HCT116 (cell line): ENCODE measurements around the gene TPT1. TPM values are rescaled to one million over a fixed set of nuclear protein-coding genes. Genes with fewer than 3 reads are reported as not detected.

Experiments used
- ATAC-seq: fragments of 200-7000 bp; cut with Tn5 transposase; 2 replicates; pipeline ENCODE4 v1.9.1; 2020; ENCODE audit warnings: mild to moderate bottlenecking, moderate library complexity
- BruUV-seq: library from RNA; stranded (reverse); fragments of 400-500 nt; replicated peaks from 2 replicates; lab custom pipeline; 2021; lab: Mats Ljungman, UMichigan
- CTCF ChIA-PET: fragments of 300-600 bp; sonication (Branson Sonifier 250); formaldehyde crosslinking; loops from one replicate; lab custom pipeline; 2021; ENCODE audit warnings: antibody characterized with exemption; lab: Charles Lee
- POLR2A ChIA-PET: fragments of 300-600, 350-600 bp; sonication (Branson Sonifier 250); formaldehyde crosslinking; loops from one replicate; lab custom pipeline; 2021; ENCODE audit warnings: antibody characterized with exemption; lab: Charles Lee
- RAD21 ChIA-PET, 2 experiments: fragments of 300-600 bp; sonication (Branson Sonifier 250); formaldehyde crosslinking; loops; one replicate each; lab custom pipeline; 2023; ENCODE audit warnings: low total read pairs in 2 of 2; ENCODE audit not compliant: uncharacterized antibody in 2 of 2, unreplicated experiment in 2 of 2, low non-redundant PET in 1 of 2; lab: Charles Lee
- DNase-seq: peaks from one replicate; pipeline ENCODE4 v3.0.0-alpha.2; 2010; ENCODE audit warnings: low read depth, low spot score
- H2AFZ ChIP-seq: fragments of 200-600 bp; shearing (Covaris generic), sonication (generic); 2 replicates; pipeline ENCODE4 v1.6.1; 2017; ENCODE audit warnings: low read depth, mixed run types, mixed read lengths, antibody characterized with exemption, low read length; ENCODE audit not compliant: poor library complexity, severe bottlenecking
- H3K27ac ChIP-seq: 2 replicates; pipeline ENCODE4 v1.5.1; 2012; ENCODE audit warnings: low read depth, low read length
- H3K27me3 ChIP-seq: fragments of 200-600 bp; sonication (generic); 2 replicates; pipeline ENCODE4 v1.6.1; 2016; ENCODE audit warnings: mixed run types, low read length, mixed read lengths; ENCODE audit not compliant: insufficient read depth
- H3K36me3 ChIP-seq, 2 experiments: fragments of 200-500 bp in 1 of 2; fragments of 200-600 bp in 1 of 2; sonication (Bioruptor generic) in 1 of 2; sonication (generic) in 1 of 2; 2 replicates each; pipeline versions ENCODE4 v1.5.1 to v1.6.1; 2014 to 2016; ENCODE audit warnings: low read length in 2 of 2, inconsistent platforms in 1 of 2, mixed read lengths in 1 of 2, mixed run types in 1 of 2; ENCODE audit not compliant: insufficient read depth in 2 of 2, control insufficient read depth in 1 of 2
- H3K4me1 ChIP-seq, 2 experiments: fragments of 200-600 bp in 1 of 2; sonication (generic) in 1 of 2; 2 replicates each; pipeline versions ENCODE4 v1.5.1 to v1.6.1; 2012 to 2017; ENCODE audit warnings: low read length in 2 of 2, inconsistent platforms in 1 of 2, mild to moderate bottlenecking in 1 of 2, mixed read lengths in 1 of 2, mixed run types in 1 of 2, moderate library complexity in 1 of 2; ENCODE audit not compliant: insufficient read depth in 2 of 2, control insufficient read depth in 1 of 2
- H3K4me2 ChIP-seq: fragments of 200-600 bp; sonication (generic); 2 replicates; pipeline ENCODE4 v1.6.1; 2017; ENCODE audit warnings: mixed run types, low read length, mixed read lengths
- H3K4me3 ChIP-seq, 2 experiments: fragments of 200-600 bp in 1 of 2; sonication (generic) in 1 of 2; replicated peaks in 1 of 2; 2 replicates each; pipeline ENCODE4 v1.5.1; 2011 to 2016; ENCODE audit warnings: low read length in 2 of 2, control low read depth in 1 of 2, low read depth in 1 of 2, mild to moderate bottlenecking in 1 of 2, mixed read lengths in 1 of 2, mixed run types in 1 of 2
- H3K79me2 ChIP-seq: fragments of 200-600 bp; sonication (generic); 2 replicates; pipeline ENCODE4 v1.6.1; 2017; ENCODE audit warnings: mild to moderate bottlenecking, mixed run types, low read length, moderate library complexity, mixed read lengths; ENCODE audit not compliant: insufficient read depth
- H3K9ac ChIP-seq: fragments of 200-600 bp; sonication (generic); 2 replicates; pipeline ENCODE4 v1.6.1; 2016; ENCODE audit warnings: low read length, mixed read lengths
- H3K9me2 ChIP-seq: fragments of 200-600 bp; sonication (generic), shearing (Covaris generic); 2 replicates; pipeline ENCODE4 v1.6.1; 2017; ENCODE audit warnings: mixed run types, mild to moderate bottlenecking, moderate library complexity; ENCODE audit not compliant: insufficient read depth
- H3K9me3 ChIP-seq, 2 experiments: fragments of 200-500 bp in 1 of 2; fragments of 200-600 bp in 1 of 2; sonication (Bioruptor generic) in 1 of 2; sonication (generic) in 1 of 2; 2 replicates each; pipeline ENCODE4 v1.6.1; 2014 to 2017; ENCODE audit warnings: low read length in 2 of 2, mixed read lengths in 2 of 2, inconsistent platforms in 1 of 2, low read depth in 1 of 2, mild to moderate bottlenecking in 1 of 2, mixed run types in 1 of 2, moderate library complexity in 1 of 2; ENCODE audit not compliant: control insufficient read depth in 1 of 2, insufficient read depth in 1 of 2
- H4K20me1 ChIP-seq: fragments of 200-600 bp; sonication (generic), shearing (Covaris generic); 2 replicates; pipeline ENCODE4 v1.6.1; 2017; ENCODE audit warnings: mixed run types, mild to moderate bottlenecking, moderate library complexity; ENCODE audit not compliant: insufficient read depth
- CBX3 ChIP-seq: IDR thresholded peaks from 2 replicates; pipeline ENCODE4 v1.6.1; 2012; ENCODE audit warnings: low read depth
- POLR2AphosphoS5 ChIP-seq: IDR thresholded peaks from 2 replicates; pipeline ENCODE4 v1.6.1; 2011; ENCODE audit warnings: mild to moderate bottlenecking, low read depth, low read length, moderate library complexity
- YY1 ChIP-seq: IDR thresholded peaks from 2 replicates; pipeline ENCODE4 v1.6.1; 2011; ENCODE audit warnings: low read length, low read depth, moderate library complexity, mild to moderate bottlenecking; ENCODE audit not compliant: insufficient replicate concordance; ENCODE audit errors: extremely low read depth
- intact Hi-C: fragments of 100-400 bp; cut with micrococcal nuclease; formaldehyde crosslinking; loops from 2 replicates; pipeline ENCODE4 v1.10.0; 2022
- total RNA-seq: library from RNA; stranded (reverse); gene quantifications from one replicate; pipeline ENCODE4 v1.2.1, GENCODE V29; 2021; ENCODE audit not compliant: unreplicated experiment
- TF ChIP-seq, protein P1 (sequence below): IDR thresholded peaks from 2 replicates; pipeline ENCODE4 v1.6.1; 2012; ENCODE audit warnings: low read depth

TPT1 gene
- total RNA-seq, 1 experiment from 2014 or later: 2,859 TPM

DNA sequence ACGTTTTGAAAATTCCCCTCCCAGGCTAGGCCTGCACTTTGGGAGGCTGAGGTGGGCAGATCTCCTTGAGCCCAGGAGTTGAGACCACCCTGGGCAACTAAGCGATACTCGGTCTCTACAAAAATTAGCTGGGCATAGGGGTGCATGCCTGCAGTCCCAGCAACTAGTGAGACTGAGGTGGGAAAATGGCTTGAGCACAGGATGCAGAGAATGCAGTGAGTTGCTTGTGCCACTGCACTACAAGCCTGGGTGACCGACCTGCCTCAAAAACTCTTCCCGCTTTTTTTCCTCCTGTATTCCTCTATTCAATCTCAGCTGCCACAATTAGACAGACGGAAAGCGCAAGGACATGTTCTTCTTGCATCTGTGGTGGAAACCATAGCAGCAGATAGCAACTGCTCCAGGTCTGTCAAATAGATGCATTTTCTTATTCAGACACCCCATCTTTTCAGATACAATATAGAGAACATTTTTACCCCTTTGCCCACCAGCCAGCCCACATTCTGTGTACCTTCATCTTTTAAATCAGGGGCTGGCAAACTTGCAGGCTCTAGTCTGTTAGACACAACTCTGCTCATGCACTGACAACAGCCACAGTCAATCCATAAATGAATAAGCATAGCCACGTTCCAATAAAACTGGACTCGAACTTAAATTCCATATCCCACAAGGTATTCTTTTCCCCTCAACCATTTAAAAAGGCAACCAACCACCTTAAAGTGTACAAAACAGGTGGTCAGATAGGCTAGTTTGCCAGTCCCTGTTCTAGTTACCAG lies 4.8 kb downstream of the TPT1 start:
- Histone ChIP-seq H4K20me1 (peaks cover 53% of the 10 kb centered on the region), H3K27me3 (no peaks in the 10 kb centered on the region), H3K36me3 (peaks cover 37 to 49% of the 10 kb centered on the region in 2 experiments), H3K9me2 (no peaks in the 10 kb centered on the region), H3K27ac (no peak overlapping the region), H3K4me3 (no peak overlapping the region), H3K4me2 (peak overlapping the region; percentile 44; the same call in 1 of the 2 replicates), H3K9me3 (no peaks in the 10 kb centered on the region), H3K79me2 (peaks cover 50% of the 10 kb centered on the region), H2AFZ (no peak overlapping the region), H3K4me1 (peaks cover 59 to 88% of the 10 kb centered on the region in 2 experiments), H3K9ac (no peak overlapping the region)
- ChIA-PET POLR2A (interaction anchor here (1.4 to 1.5 kb wide), 2 partner anchors 11 to 32 kb away, joined by 3 read pairs; no protein-coding TSS in a partner anchor), CTCF (no interaction called here), RAD21 (no interaction called here)
- no peak for DNase-seq
- peak; percentile 44 for TF ChIP-seq POLR2AphosphoS5
- no peak for TF ChIP-seq YY1
- TF ChIP-seq, protein P1, sequence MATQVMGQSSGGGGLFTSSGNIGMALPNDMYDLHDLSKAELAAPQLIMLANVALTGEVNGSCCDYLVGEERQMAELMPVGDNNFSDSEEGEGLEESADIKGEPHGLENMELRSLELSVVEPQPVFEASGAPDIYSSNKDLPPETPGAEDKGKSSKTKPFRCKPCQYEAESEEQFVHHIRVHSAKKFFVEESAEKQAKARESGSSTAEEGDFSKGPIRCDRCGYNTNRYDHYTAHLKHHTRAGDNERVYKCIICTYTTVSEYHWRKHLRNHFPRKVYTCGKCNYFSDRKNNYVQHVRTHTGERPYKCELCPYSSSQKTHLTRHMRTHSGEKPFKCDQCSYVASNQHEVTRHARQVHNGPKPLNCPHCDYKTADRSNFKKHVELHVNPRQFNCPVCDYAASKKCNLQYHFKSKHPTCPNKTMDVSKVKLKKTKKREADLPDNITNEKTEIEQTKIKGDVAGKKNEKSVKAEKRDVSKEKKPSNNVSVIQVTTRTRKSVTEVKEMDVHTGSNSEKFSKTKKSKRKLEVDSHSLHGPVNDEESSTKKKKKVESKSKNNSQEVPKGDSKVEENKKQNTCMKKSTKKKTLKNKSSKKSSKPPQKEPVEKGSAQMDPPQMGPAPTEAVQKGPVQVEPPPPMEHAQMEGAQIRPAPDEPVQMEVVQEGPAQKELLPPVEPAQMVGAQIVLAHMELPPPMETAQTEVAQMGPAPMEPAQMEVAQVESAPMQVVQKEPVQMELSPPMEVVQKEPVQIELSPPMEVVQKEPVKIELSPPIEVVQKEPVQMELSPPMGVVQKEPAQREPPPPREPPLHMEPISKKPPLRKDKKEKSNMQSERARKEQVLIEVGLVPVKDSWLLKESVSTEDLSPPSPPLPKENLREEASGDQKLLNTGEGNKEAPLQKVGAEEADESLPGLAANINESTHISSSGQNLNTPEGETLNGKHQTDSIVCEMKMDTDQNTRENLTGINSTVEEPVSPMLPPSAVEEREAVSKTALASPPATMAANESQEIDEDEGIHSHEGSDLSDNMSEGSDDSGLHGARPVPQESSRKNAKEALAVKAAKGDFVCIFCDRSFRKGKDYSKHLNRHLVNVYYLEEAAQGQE: no peak
- no peak for TF ChIP-seq CBX3
- intact Hi-C loops: no loop called here
- no TSS peak for BruUV-seq
- no peak for ATAC-seq
